H1 (cell line): ENCODE measurements around the gene DYSF. TPM values are rescaled to one million over a fixed set of nuclear protein-coding genes. Genes with fewer than 3 reads are reported as not detected.

Experiments used
- CTCF ChIA-PET: fragments of 300-600 bp; sonication (Branson Sonifier 250); formaldehyde crosslinking; loops from one replicate; lab custom pipeline; 2021; ENCODE audit not compliant: partially characterized antibody; lab: Charles Lee
- POLR2A ChIA-PET: fragments of 300-600 bp; sonication (Branson Sonifier 250); formaldehyde crosslinking; loops from one replicate; lab custom pipeline; 2021; ENCODE audit warnings: inconsistent platforms; ENCODE audit not compliant: partially characterized antibody; lab: Charles Lee
- DNase-seq, 2 experiments: peaks; one replicate each; pipeline versions ENCODE4 v3.0.0 to v3.0.0-alpha.2; 2010 to 2022; ENCODE audit warnings: low spot score in 2 of 2, low read depth in 1 of 2, mixed read lengths in 1 of 2
- FAIRE-seq: peaks from 2 replicates; lab custom pipeline; 2011; peaks lifted over from hg19 to GRCh38; lab: Jason Lieb, UNC
- H2AFZ ChIP-seq: 2 replicates; pipeline ENCODE4 v1.8.1; 2012; ENCODE audit warnings: low read length, inconsistent platforms
- H2AK5ac ChIP-seq: 2 replicates; pipeline ENCODE4 v1.6.1; 2013; ENCODE audit warnings: low read depth, low read length
- H2BK120ac ChIP-seq: replicated peaks from 2 replicates; pipeline ENCODE3; 2013; ENCODE audit warnings: low read depth, low read length, inconsistent platforms
- H2BK12ac ChIP-seq: 2 replicates; pipeline ENCODE4 v1.6.1; 2013; ENCODE audit warnings: low read depth, low read length
- H2BK15ac ChIP-seq: 2 replicates; pipeline ENCODE4 v1.6.1; 2013; ENCODE audit warnings: low read length
- H2BK20ac ChIP-seq: 2 replicates; pipeline ENCODE4 v1.6.1; 2013; ENCODE audit warnings: low read length
- H2BK5ac ChIP-seq: 2 replicates; pipeline ENCODE4 v1.6.1; 2013; ENCODE audit warnings: low read depth, low read length
- H3K14ac ChIP-seq: 2 replicates; pipeline ENCODE4 v1.6.1; 2013; ENCODE audit warnings: inconsistent platforms; ENCODE audit not compliant: insufficient read length
- H3K18ac ChIP-seq: 2 replicates; pipeline ENCODE4 v1.6.1; 2013; ENCODE audit warnings: low read length; ENCODE audit errors: extremely low read depth
- H3K23ac ChIP-seq: 2 replicates; pipeline ENCODE4 v1.6.1; 2013; ENCODE audit warnings: inconsistent platforms; ENCODE audit not compliant: insufficient read length
- H3K23me2 ChIP-seq: 2 replicates; pipeline ENCODE4 v1.6.1; 2013; ENCODE audit warnings: low read depth, low read length
- H3K27ac ChIP-seq: 2 replicates; pipeline ENCODE4 v1.6.1; 2011; ENCODE audit warnings: low read depth, low read length, inconsistent platforms
- H3K27me3 ChIP-seq, 4 experiments: replicated peaks in 1 of 4; 1 replicate in 1 of 4; 2 replicates in 3 of 4; pipeline versions ENCODE4 v1.6.1 to v1.8.1; 2011 to 2013; ENCODE audit warnings: low read length in 3 of 4, mild to moderate bottlenecking in 3 of 4, inconsistent platforms in 2 of 4, mixed read lengths in 2 of 4, moderate library complexity in 1 of 4; ENCODE audit not compliant: control insufficient read depth in 3 of 4, insufficient read depth in 3 of 4; ENCODE audit errors: extremely low read depth in 1 of 4
- H3K36me3 ChIP-seq, 4 experiments: 2 replicates each; pipeline versions ENCODE4 v1.6.1 to v1.8.1; 2011 to 2013; ENCODE audit warnings: mild to moderate bottlenecking in 4 of 4, low read length in 3 of 4, moderate library complexity in 2 of 4, control low read depth in 1 of 4, inconsistent platforms in 1 of 4; ENCODE audit not compliant: insufficient read depth in 4 of 4, control insufficient read depth in 2 of 4
- H3K4ac ChIP-seq: replicated peaks from 2 replicates; pipeline ENCODE3; 2013; ENCODE audit warnings: low read length, low read depth, mixed read lengths, inconsistent platforms; ENCODE audit not compliant: insufficient read length
- H3K4me1 ChIP-seq, 4 experiments: replicated peaks in 1 of 4; 1 replicate in 1 of 4; 2 replicates in 3 of 4; pipeline versions ENCODE4 v1.6.1 to v1.8.1; 2011 to 2013; ENCODE audit warnings: low read length in 3 of 4, inconsistent platforms in 2 of 4, mixed read lengths in 1 of 4; ENCODE audit not compliant: insufficient read depth in 4 of 4, control insufficient read depth in 3 of 4
- H3K4me2 ChIP-seq, 2 experiments: 2 replicates each; pipeline versions ENCODE4 v1.6.1 to v1.8.1; 2011 to 2013; ENCODE audit warnings: low read depth in 2 of 2, low read length in 2 of 2, control low read depth in 1 of 2, inconsistent platforms in 1 of 2, mild to moderate bottlenecking in 1 of 2; ENCODE audit not compliant: insufficient read depth in 1 of 2
- H3K4me3 ChIP-seq, 4 experiments: fragments of 200-600, 300-600 bp in 1 of 4; sonication (generic), shearing (Covaris generic), sonication (Bioruptor Twin) in 1 of 4; 2 replicates each; pipeline versions ENCODE4 v1.5.1 to v1.8.1; 2011 to 2016; ENCODE audit warnings: low read length in 4 of 4, low read depth in 3 of 4, control low read depth in 2 of 4, inconsistent platforms in 2 of 4, mild to moderate bottlenecking in 2 of 4, mixed read lengths in 1 of 4, moderate library complexity in 1 of 4; ENCODE audit not compliant: insufficient read depth in 2 of 4; ENCODE audit errors: extremely low read depth in 1 of 4
- H3K56ac ChIP-seq: replicated peaks from 2 replicates; pipeline ENCODE3; 2013; ENCODE audit warnings: low read depth, mild to moderate bottlenecking, mixed read lengths, low read length, inconsistent platforms; ENCODE audit not compliant: insufficient read length
- H3K79me1 ChIP-seq: 2 replicates; pipeline ENCODE4 v1.6.1; 2013; ENCODE audit warnings: low read depth, low read length, control low read depth
- H3K79me2 ChIP-seq, 2 experiments: 2 replicates each; pipeline versions ENCODE4 v1.6.1 to v1.8.1; 2012 to 2013; ENCODE audit warnings: low read length in 2 of 2, mild to moderate bottlenecking in 2 of 2, inconsistent platforms in 1 of 2; ENCODE audit not compliant: insufficient read depth in 2 of 2, control insufficient read depth in 1 of 2
- H3K9ac ChIP-seq, 4 experiments: replicated peaks in 1 of 4; 1 replicate in 1 of 4; 2 replicates in 3 of 4; pipeline versions ENCODE4 v1.6.1 to v1.8.1; 2011 to 2013; ENCODE audit warnings: low read depth in 3 of 4, low read length in 3 of 4, control low read depth in 2 of 4, mild to moderate bottlenecking in 2 of 4, moderate library complexity in 2 of 4, inconsistent platforms in 1 of 4; ENCODE audit errors: extremely low read depth in 1 of 4
- H3K9me3 ChIP-seq, 2 experiments: 2 replicates each; pipeline versions ENCODE4 v1.6.1 to v1.8.1; 2012 to 2013; ENCODE audit warnings: mild to moderate bottlenecking in 2 of 2, moderate library complexity in 2 of 2, control low read depth in 1 of 2, inconsistent platforms in 1 of 2, low read depth in 1 of 2, low read length in 1 of 2, mixed read lengths in 1 of 2; ENCODE audit not compliant: insufficient read depth in 2 of 2
- H4K20me1 ChIP-seq, 2 experiments: replicated peaks in 1 of 2; 2 replicates each; pipeline versions ENCODE3 to v1.8.1; 2011 to 2013; ENCODE audit warnings: inconsistent platforms in 2 of 2, low read length in 2 of 2, mild to moderate bottlenecking in 1 of 2; ENCODE audit not compliant: insufficient read depth in 2 of 2, control insufficient read depth in 1 of 2
- H4K5ac ChIP-seq: 2 replicates; pipeline ENCODE4 v1.6.1; 2013; ENCODE audit warnings: low read length, low read depth, mixed read lengths, inconsistent platforms; ENCODE audit not compliant: insufficient read length
- H4K8ac ChIP-seq: 2 replicates; pipeline ENCODE4 v1.8.0; 2013; ENCODE audit warnings: mild to moderate bottlenecking, moderate library complexity, low read length, inconsistent platforms; ENCODE audit not compliant: insufficient read depth; ENCODE audit errors: extremely low read depth
- H4K91ac ChIP-seq: replicated peaks from 2 replicates; pipeline ENCODE3; 2013; ENCODE audit warnings: low read length, mixed read lengths, inconsistent platforms; ENCODE audit not compliant: insufficient read length
- CHD1 ChIP-seq: IDR thresholded peaks from 2 replicates; pipeline ENCODE4 v1.6.1; 2012; ENCODE audit warnings: low read depth, low read length, improper control_type of control experiment
- EGR1 ChIP-seq: IDR thresholded peaks from 2 replicates; pipeline ENCODE4 v1.6.1; 2011; ENCODE audit warnings: low read depth, low read length, borderline replicate concordance
- GABPA ChIP-seq: IDR thresholded peaks from 2 replicates; pipeline ENCODE4 v1.6.1; 2011; ENCODE audit warnings: mild to moderate bottlenecking, low read length, moderate library complexity, borderline replicate concordance; ENCODE audit not compliant: insufficient read depth
- RXRA ChIP-seq: IDR thresholded peaks from 2 replicates; pipeline ENCODE4 v1.6.1; 2011; ENCODE audit warnings: low read depth, mild to moderate bottlenecking, low read length, moderate library complexity; ENCODE audit not compliant: insufficient read depth
- SAP30 ChIP-seq: fragments of 300-600 bp; sonication (generic); IDR thresholded peaks from 2 replicates; pipeline ENCODE4 v1.7.1; 2012; ENCODE audit warnings: low read length, moderate library complexity, mild to moderate bottlenecking, inconsistent platforms; ENCODE audit not compliant: insufficient read depth, insufficient replicate concordance
- SIX5 ChIP-seq: IDR thresholded peaks from 2 replicates; pipeline ENCODE4 v1.6.1; 2011; ENCODE audit warnings: mild to moderate bottlenecking, low read depth, low read length
- TBP ChIP-seq: IDR thresholded peaks from 2 replicates; pipeline ENCODE4 v1.6.1; 2011; ENCODE audit warnings: low read depth, low read length, improper control_type of control experiment
- TCF12 ChIP-seq: IDR thresholded peaks from 2 replicates; pipeline ENCODE4 v1.6.1; 2011; ENCODE audit warnings: low read depth, mild to moderate bottlenecking, low read length
- WGBS, 2 experiments: shearing (Covaris generic) in 1 of 2; methylation state at CpG; one replicate each; pipeline versions ENCODE4 v1.1.6 to v1.1.7; 2013 to 2015; ENCODE audit warnings: low lambda C conversion rate in 2 of 2, mixed read lengths in 2 of 2, inconsistent platforms in 1 of 2, low coverage in 1 of 2, missing lambda C conversion rate in 1 of 2; ENCODE audit not compliant: insufficient replicate concordance in 2 of 2, insufficient coverage in 1 of 2, insufficient read length in 1 of 2; ENCODE audit errors: extremely low coverage in 1 of 2, missing lambda C conversion rate in 1 of 2; 5-methylcytosine and 5-hydroxymethylcytosine counted together
- polyA plus RNA-seq, 7 experiments: library from polyadenylated mRNA; depleted of rRNA in 3 of 7; stranded (reverse) in 5 of 7; unstranded in 2 of 7; fragments of >200 nt in 5 of 7; fragments of 200-250 nt in 2 of 7; gene quantifications; 1 replicate in 5 of 7; 2 replicates in 1 of 7; 4 replicates in 1 of 7; pipeline versions ENCODE4 v1.2.1 to v1.2.3, GENCODE V29; 2011 to 2013; ENCODE audit warnings: missing spikeins in 2 of 7, mixed read lengths in 2 of 7
- total RNA-seq: library from RNA; stranded (reverse); fragmentation: NEBNext Ultra II Directional; extraction: Animal tissue kit (Norgen Biotek cat#: 25700); gene quantifications from 2 replicates; pipeline ENCODE4 v1.2.1, GENCODE V29; 2021
- TF ChIP-seq, protein P1 (sequence below): IDR thresholded peaks from 2 replicates; pipeline ENCODE4 v1.6.1; 2012; ENCODE audit warnings: inconsistent platforms
- TF ChIP-seq, protein P2 (sequence below), 3 experiments: IDR thresholded peaks; 1 replicate in 2 of 3; 2 replicates in 1 of 3; pipeline versions ENCODE4 v1.5.1 to v1.6.1; 2011; ENCODE audit warnings: low read length in 3 of 3, mild to moderate bottlenecking in 3 of 3, inconsistent platforms in 2 of 3, low read depth in 1 of 3, moderate library complexity in 1 of 3; ENCODE audit not compliant: insufficient read depth in 1 of 3; ENCODE audit errors: control extremely low read depth in 1 of 3

DYSF gene
- total and polyA plus RNA-seq, 2 of the 8 experiments (the other 6 are each of a cell fraction or from before 2014, with no cell fraction given): 5.8 to 7.1 TPM

DNA sequence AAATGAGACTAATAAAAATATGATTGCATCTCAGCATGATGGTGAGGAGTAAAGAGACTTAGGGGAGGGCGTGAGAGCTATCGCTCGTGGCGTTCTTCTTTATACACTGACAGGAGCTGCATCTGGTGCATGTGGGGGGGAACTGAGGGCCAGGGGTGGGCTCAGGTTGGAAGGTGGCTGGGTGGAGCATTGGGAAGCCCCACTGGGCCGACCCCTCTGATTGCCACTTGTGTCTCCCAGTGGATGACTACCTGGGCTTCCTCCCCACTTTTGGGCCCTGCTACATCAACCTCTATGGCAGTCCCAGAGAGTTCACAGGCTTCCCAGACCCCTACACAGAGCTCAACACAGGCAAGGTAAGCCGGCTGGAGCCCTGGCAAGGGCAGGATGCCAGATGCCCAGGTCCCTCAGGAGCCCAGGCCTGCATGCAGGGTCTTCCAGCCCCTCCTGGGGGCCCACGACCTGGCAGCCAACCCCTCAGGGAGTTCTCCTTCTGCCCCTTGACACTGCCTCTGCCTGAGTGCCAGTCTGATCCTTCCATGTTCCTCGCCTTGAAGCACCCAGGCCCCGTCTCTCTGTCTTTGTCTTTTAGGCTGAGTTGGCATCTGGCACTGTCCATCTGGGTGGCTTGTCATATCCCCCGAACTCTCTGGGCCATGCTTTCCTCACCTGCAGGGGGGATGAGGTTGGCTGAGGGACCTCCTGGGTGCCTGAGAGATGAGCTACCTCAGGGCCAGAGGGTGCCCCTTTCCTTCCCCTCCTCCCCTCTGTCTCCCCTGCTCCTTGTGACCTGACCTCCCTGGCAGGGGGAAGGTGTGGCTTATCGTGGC is 97.7 kb downstream of the DYSF start:
- FAIRE-seq (no peak), DNase-seq (no peak)
- H4K5ac ChIP-seq: no peak overlapping the region
- no peak overlapping the region for H3K4me2 ChIP-seq
- H2BK15ac ChIP-seq: no peak overlapping the region
- H3K27ac ChIP-seq: no peak overlapping the region
- H3K56ac ChIP-seq: no peak overlapping the region
- no peak overlapping the region for H3K14ac ChIP-seq
- POLR2A ChIA-PET: no interaction called here
- H3K27me3 ChIP-seq: no peaks in the 10 kb centered on the region
- no peak overlapping the region for H4K91ac ChIP-seq
- no peaks in the 10 kb centered on the region for H3K36me3 ChIP-seq
- H3K9ac ChIP-seq: no peak overlapping the region
- no peak overlapping the region for H2BK20ac ChIP-seq
- no peak overlapping the region for H3K4me3 ChIP-seq
- H2AFZ ChIP-seq: no peak overlapping the region
- H3K79me2 ChIP-seq: no peaks in the 10 kb centered on the region
- H2BK120ac ChIP-seq: no peak overlapping the region
- H3K23ac ChIP-seq: no peak overlapping the region
- H4K20me1 ChIP-seq: no peaks in the 10 kb centered on the region
- 90% methylated on average over 11 of the region's 11 CpGs; no CpG with 5 or more reads in 1 of the 2 experiments for whole genome bisulfite sequencing, 2 experiments
- H4K8ac ChIP-seq: no peak overlapping the region
- H3K4me1 ChIP-seq: no peaks in the 10 kb centered on the region
- H2BK12ac ChIP-seq: no peak overlapping the region
- H3K79me1 ChIP-seq: no peaks in the 10 kb centered on the region
- no peak overlapping the region for H2AK5ac ChIP-seq
- H3K9me3 ChIP-seq: peaks cover 0 to 3% of the 10 kb centered on the region in 2 experiments; a peak in 1 of 4 replicates
- CTCF ChIA-PET: interaction anchor here (0.5 to 22.8 kb wide), 15 partner anchors 9 to 1195 kb away, joined by 3 to 386 read pairs (median 3); no protein-coding TSS in a partner anchor
- no peak overlapping the region for H3K18ac ChIP-seq
- H3K4ac ChIP-seq: no peak overlapping the region
- no peak overlapping the region for H2BK5ac ChIP-seq
- H3K23me2 ChIP-seq: no peaks in the 10 kb centered on the region
- TF ChIP-seq TBP (no peak), TCF12 (no peak), RXRA (no peak), SAP30 (no peak), GABPA (no peak), SIX5 (no peak), CHD1 (no peak), EGR1 (no peak)
- TF ChIP-seq, protein P1, sequence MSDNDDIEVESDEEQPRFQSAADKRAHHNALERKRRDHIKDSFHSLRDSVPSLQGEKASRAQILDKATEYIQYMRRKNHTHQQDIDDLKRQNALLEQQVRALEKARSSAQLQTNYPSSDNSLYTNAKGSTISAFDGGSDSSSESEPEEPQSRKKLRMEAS: no peak
- TF ChIP-seq, protein P2, sequence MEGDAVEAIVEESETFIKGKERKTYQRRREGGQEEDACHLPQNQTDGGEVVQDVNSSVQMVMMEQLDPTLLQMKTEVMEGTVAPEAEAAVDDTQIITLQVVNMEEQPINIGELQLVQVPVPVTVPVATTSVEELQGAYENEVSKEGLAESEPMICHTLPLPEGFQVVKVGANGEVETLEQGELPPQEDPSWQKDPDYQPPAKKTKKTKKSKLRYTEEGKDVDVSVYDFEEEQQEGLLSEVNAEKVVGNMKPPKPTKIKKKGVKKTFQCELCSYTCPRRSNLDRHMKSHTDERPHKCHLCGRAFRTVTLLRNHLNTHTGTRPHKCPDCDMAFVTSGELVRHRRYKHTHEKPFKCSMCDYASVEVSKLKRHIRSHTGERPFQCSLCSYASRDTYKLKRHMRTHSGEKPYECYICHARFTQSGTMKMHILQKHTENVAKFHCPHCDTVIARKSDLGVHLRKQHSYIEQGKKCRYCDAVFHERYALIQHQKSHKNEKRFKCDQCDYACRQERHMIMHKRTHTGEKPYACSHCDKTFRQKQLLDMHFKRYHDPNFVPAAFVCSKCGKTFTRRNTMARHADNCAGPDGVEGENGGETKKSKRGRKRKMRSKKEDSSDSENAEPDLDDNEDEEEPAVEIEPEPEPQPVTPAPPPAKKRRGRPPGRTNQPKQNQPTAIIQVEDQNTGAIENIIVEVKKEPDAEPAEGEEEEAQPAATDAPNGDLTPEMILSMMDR (IDR thresholded peaks at IDR 0.05; ENCODE audit: control extremely low read depth in 1 of 3, insufficient read depth in 1 of 3, low read depth in 1 of 3, low read length in 3 of 3): no peak
